Measurements from ENCODE around the gene PAM. TPM values are rescaled to one million over a fixed set of nuclear protein-coding genes. Genes with fewer than 3 reads are reported as not detected.

Gene PAM
- total RNA-seq, 4 donors from 2014 or later = 41.5 to 92.8 (median 48.2) TPM

DNA sequence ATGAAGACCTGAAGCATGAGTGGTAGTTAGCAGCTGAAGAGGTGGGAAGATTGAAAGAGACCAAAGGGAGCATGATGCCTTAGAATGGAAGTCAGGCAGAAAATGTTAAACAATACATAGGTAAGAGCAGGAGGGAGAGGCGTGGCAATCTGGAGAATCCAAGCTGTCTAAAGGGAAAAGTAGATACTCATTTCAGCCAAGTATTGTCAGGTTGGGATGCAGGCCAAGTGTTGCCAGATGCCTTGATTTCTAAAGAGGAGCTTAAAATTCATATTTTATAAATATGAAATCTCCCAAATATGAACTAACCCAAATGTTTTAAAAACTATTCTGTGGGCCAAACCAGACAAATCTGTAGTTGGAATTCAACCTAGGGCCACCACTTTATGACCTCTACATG lies 4.2 kb downstream of the PAM start:
- Histone ChIP-seq H3K4me1 (peaks cover 69% of the 10 kb centered on the region), H3K27me3 (no peaks in the 10 kb centered on the region), H3K4me3 (no peak overlapping the region), H3K27ac (peak overlapping the region; percentile 34), H3K9me3 (no peaks in the 10 kb centered on the region), H3K36me3 (no peaks in the 10 kb centered on the region)
- WGBS = 77% methylated on average over 1 of the region's 1 CpG
- no peak for TF ChIP-seq POLR2A (IDR thresholded peaks at IDR 0.05)
- TF ChIP-seq EP300 (IDR thresholded peaks at IDR 0.05) = no peak
- TF ChIP-seq POLR2AphosphoS5 (IDR thresholded peaks at IDR 0.05) = no peak
- TF ChIP-seq, protein P1, sequence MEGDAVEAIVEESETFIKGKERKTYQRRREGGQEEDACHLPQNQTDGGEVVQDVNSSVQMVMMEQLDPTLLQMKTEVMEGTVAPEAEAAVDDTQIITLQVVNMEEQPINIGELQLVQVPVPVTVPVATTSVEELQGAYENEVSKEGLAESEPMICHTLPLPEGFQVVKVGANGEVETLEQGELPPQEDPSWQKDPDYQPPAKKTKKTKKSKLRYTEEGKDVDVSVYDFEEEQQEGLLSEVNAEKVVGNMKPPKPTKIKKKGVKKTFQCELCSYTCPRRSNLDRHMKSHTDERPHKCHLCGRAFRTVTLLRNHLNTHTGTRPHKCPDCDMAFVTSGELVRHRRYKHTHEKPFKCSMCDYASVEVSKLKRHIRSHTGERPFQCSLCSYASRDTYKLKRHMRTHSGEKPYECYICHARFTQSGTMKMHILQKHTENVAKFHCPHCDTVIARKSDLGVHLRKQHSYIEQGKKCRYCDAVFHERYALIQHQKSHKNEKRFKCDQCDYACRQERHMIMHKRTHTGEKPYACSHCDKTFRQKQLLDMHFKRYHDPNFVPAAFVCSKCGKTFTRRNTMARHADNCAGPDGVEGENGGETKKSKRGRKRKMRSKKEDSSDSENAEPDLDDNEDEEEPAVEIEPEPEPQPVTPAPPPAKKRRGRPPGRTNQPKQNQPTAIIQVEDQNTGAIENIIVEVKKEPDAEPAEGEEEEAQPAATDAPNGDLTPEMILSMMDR (IDR thresholded peaks at IDR 0.05) = no peak
- peak in 1 of 2 donors; percentile 52 for DNase-seq (ENCODE audit: low spot score in 2 of 2)

DNA sequence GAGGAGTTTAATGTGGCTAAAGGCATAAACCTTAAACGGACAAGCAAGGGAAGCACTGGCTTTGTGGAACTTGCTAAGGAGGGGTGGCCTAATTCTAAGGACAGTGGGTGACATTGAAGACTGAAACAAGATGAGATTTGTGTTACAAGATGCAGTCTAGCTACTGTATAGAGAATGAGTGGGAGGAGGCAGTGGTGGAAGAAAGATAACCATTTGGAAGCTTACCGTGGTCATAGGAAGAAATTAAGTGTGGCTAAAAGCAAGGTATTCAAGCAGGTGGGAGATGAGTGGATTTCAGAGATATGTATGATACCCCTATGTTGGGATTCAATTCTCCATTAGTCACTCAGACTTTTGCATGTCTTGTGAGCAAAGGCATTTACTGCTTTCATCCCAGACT lies 4.6 kb downstream of the PAM start:
- Histone ChIP-seq H3K36me3 (no peaks in the 10 kb centered on the region), H3K9me3 (no peaks in the 10 kb centered on the region), H3K4me1 (peaks cover 65% of the 10 kb centered on the region), H3K27me3 (no peaks in the 10 kb centered on the region), H3K4me3 (no peak overlapping the region), H3K27ac (peak overlapping the region; percentile 34)
- TF ChIP-seq EP300 (IDR thresholded peaks at IDR 0.05) = no peak
- TF ChIP-seq POLR2AphosphoS5 (IDR thresholded peaks at IDR 0.05) = no peak
- TF ChIP-seq POLR2A (IDR thresholded peaks at IDR 0.05) = no peak
- TF ChIP-seq, protein P1 (IDR thresholded peaks at IDR 0.05) = no peak
- WGBS = 84% methylated on average over 2 of the region's 2 CpGs
- DNase-seq (ENCODE audit: low spot score in 2 of 2) = no peak

DNA sequence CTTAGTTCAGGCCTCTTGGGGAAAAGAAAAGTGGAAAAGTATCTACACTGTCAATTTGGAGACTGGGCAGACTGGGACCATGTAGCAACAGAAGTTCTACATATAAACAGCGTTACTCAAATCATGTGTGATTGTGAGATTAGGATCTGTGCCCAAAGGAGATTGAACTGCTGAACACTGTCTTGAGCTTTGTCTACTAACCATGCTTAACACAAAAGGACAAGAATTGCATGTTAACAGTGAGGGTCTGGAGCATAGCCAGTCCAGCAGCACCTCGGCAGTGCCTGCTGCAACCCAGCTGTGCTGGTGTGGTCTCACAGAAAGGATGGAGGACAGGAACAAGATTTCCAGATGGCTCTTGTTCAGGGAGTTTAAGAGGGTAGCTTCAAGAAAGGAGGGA lies 5.7 kb downstream of the PAM start:
- Histone ChIP-seq H3K4me1 (peaks cover 64% of the 10 kb centered on the region), H3K4me3 (no peak overlapping the region), H3K27ac (peak overlapping the region; percentile 17), H3K27me3 (no peaks in the 10 kb centered on the region), H3K36me3 (no peaks in the 10 kb centered on the region), H3K9me3 (no peaks in the 10 kb centered on the region)
- 16% methylated on average over 2 of the region's 2 CpGs for WGBS
- peak in 1 of 2 donors; percentile 46 for DNase-seq (ENCODE audit: low spot score in 2 of 2)
- TF ChIP-seq POLR2AphosphoS5 (IDR thresholded peaks at IDR 0.05) = no peak
- TF ChIP-seq, protein P1 (IDR thresholded peaks at IDR 0.05) = no peak
- TF ChIP-seq POLR2A (IDR thresholded peaks at IDR 0.05) = no peak

DNA sequence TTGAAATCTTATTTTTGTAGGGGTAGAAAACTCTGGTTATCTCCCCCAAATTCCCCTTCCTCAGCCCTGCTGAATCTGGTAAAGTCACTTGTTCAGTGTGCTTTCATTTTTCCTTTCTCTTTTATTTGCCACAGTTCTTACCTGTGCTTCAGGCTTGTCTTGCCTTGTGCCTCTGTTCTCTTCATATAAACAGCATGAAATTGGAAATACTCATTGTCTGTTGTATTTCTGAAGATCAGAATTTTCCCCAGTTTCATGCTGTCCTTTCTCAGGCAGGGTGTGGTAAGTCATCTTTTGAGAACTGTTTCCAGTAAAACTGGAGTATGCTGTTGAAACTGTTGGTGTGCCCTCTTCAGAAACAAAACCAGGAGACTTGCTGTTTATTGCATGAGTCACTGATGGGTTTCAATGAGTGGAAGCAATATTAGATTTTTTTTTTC lies 7.0 kb downstream of the PAM start:
- H3K9me3 ChIP-seq = no peaks in the 10 kb centered on the region
- no peaks in the 10 kb centered on the region for H3K36me3 ChIP-seq
- H3K27me3 ChIP-seq = no peaks in the 10 kb centered on the region
- peak overlapping the region; percentile 45 for H3K27ac ChIP-seq
- TF ChIP-seq POLR2AphosphoS5 (IDR thresholded peaks at IDR 0.05) (peak in 1 of 3 donors; percentile 18), POLR2A (IDR thresholded peaks at IDR 0.05) (no peak)
- no peak for DNase-seq (ENCODE audit: low spot score in 2 of 2)
- H3K4me1 ChIP-seq = peaks cover 52% of the 10 kb centered on the region
- H3K4me3 ChIP-seq = no peak overlapping the region

DNA sequence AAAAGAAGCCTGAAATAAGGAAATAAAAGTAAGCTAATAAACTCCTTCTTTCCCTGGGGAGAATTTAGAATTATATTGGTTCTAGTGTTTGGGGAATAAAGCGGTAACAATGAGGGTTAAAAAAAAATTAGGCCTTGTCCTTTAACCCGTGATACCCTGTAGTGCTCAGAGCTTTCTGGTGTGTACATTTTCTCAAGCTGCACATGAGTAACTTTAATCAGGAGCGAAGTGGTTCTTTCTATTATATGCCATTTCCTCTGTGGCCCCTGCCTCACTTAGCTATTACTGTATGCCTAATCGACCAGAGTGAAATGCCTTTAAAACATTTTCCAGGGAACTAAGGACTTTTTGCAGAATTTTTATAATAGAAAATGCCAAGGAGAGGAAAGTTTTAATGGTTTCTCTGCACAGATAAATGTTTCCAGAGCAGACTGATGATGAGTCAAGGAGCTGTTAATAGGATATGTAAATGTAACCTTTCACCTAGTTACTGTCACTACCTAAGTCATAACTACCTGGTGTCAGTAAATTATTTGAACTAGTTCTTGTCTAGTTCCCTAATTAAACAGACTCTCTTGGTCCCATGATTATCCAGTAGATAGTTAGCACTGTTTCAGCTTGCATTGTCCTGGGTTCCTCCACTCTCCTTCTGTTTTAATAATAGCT lies 7.6 kb downstream of the PAM start:
- Histone ChIP-seq H3K27ac (peak overlapping the region; percentile 27), H3K36me3 (no peaks in the 10 kb centered on the region), H3K9me3 (no peaks in the 10 kb centered on the region), H3K27me3 (no peaks in the 10 kb centered on the region), H3K4me1 (peaks cover 51% of the 10 kb centered on the region), H3K4me3 (no peak overlapping the region)
- DNase-seq (ENCODE audit: low spot score in 2 of 2) = no peak
- 57% methylated on average over 4 of the region's 4 CpGs for WGBS
- TF ChIP-seq, protein P1 (IDR thresholded peaks at IDR 0.05) = no peak
- no peak for TF ChIP-seq POLR2AphosphoS5 (IDR thresholded peaks at IDR 0.05)

DNA sequence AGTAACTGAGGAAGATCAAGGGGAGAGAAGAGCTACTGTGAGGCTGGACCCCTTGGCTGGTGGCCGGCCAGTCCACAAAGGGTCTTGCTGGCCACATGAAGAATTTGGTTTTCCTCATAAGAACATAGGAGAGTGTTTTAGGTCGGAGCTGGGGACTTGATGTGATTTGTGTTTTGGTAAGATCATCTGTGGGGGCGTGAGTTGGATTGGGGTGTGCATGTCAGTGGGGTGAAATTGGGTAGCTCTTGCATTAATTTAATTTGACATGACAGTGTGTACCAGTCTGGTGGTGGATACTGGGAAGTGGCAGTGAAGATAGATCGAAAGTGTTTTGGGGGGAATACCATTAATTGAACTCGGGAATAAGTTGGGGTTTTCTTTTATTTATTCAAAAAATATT lies 8.6 kb downstream of the PAM start:
- no peaks in the 10 kb centered on the region for H3K27me3 ChIP-seq
- TF ChIP-seq POLR2AphosphoS5 (IDR thresholded peaks at IDR 0.05) (no peak), POLR2A (IDR thresholded peaks at IDR 0.05) (no peak), EP300 (IDR thresholded peaks at IDR 0.05) (no peak)
- TF ChIP-seq, protein P1 (IDR thresholded peaks at IDR 0.05) = no peak
- 94% methylated on average over 5 of the region's 5 CpGs for WGBS
- no peaks in the 10 kb centered on the region for H3K36me3 ChIP-seq
- H3K27ac ChIP-seq = no peak overlapping the region
- no peak overlapping the region for H3K4me3 ChIP-seq
- no peaks in the 10 kb centered on the region for H3K9me3 ChIP-seq
- DNase-seq (ENCODE audit: low spot score in 2 of 2) = no peak
- H3K4me1 ChIP-seq = peaks cover 47% of the 10 kb centered on the region
